Right atrium auricular region (tissue), 2 donors: Measurements from ENCODE around the gene GMDS. TPM values are rescaled to one million over a fixed set of nuclear protein-coding genes. Genes with fewer than 3 reads are reported as not detected.

ENCODE experiments used
- DNase-seq: peaks from one replicate; pipeline ENCODE4 v3.0.0-alpha.2; 2019; ENCODE audit warnings: low spot score
- H3K27ac ChIP-seq, 2 donors: fragments of 200-600 bp; sonication (generic); 1 replicate in 1 of 2; 2 replicates in 1 of 2; pipeline ENCODE4 v1.5.1; 2016 to 2019
- H3K27me3 ChIP-seq, 2 donors: fragments of 200-600 bp; sonication (generic); one replicate each; pipeline versions ENCODE4 v1.5.1 to v1.6.0; 2017 to 2019
- H3K36me3 ChIP-seq: fragments of 200-600 bp; sonication (generic); one replicate; pipeline ENCODE4 v1.5.1; 2016
- H3K4me1 ChIP-seq, 2 donors: fragments of 200-600 bp; sonication (generic); one replicate each; pipeline versions ENCODE4 v1.5.1 to v1.6.0; 2017 to 2019
- H3K4me3 ChIP-seq, 2 donors: fragments of 200-600 bp; sonication (generic); 1 replicate in 1 of 2; 2 replicates in 1 of 2; pipeline ENCODE4 v1.5.1; 2017 to 2019; ENCODE audit warnings: mild to moderate bottlenecking in 1 of 2, moderate library complexity in 1 of 2
- H3K9me3 ChIP-seq, 2 donors: fragments of 200-600 bp; sonication (generic); one replicate each; pipeline ENCODE4 v1.5.1; 2019
- total RNA-seq, 2 donors: library from RNA; depleted of rRNA; stranded (reverse); fragments of >200 nt; gene quantifications; one replicate each; pipeline ENCODE4 v1.1.0, GENCODE V29; 2016
- TF ChIP-seq, protein P1 (sequence below), 2 donors: fragments of 200-600 bp; sonication (generic); IDR thresholded peaks; one replicate each; pipeline ENCODE4 v1.5.1; 2019; ENCODE audit warnings: antibody characterized with exemption in 2 of 2

Gene GMDS
- total RNA-seq, 2 donors from 2014 or later: 11.1 to 11.8 TPM

DNA sequence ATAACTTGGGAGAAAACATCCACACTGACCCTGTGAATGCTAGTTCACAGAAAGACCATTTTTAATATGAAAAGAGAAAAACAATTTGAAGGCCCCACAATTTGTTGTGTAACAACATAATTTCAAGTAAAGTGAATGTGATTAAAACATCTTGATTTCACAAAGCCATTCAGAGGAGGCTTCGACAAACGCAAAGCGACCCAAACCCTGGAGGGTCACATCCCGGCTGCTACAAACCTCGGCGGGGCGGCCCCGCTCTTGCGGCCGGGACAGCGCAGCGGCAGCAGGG, 621.7 kb downstream of the GMDS start:
- H3K27me3 ChIP-seq: peaks cover 0 to 22% of the 10 kb centered on the region in 2 donors
- TF ChIP-seq, protein P1, sequence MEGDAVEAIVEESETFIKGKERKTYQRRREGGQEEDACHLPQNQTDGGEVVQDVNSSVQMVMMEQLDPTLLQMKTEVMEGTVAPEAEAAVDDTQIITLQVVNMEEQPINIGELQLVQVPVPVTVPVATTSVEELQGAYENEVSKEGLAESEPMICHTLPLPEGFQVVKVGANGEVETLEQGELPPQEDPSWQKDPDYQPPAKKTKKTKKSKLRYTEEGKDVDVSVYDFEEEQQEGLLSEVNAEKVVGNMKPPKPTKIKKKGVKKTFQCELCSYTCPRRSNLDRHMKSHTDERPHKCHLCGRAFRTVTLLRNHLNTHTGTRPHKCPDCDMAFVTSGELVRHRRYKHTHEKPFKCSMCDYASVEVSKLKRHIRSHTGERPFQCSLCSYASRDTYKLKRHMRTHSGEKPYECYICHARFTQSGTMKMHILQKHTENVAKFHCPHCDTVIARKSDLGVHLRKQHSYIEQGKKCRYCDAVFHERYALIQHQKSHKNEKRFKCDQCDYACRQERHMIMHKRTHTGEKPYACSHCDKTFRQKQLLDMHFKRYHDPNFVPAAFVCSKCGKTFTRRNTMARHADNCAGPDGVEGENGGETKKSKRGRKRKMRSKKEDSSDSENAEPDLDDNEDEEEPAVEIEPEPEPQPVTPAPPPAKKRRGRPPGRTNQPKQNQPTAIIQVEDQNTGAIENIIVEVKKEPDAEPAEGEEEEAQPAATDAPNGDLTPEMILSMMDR (IDR thresholded peaks at IDR 0.05): no peak

DNA sequence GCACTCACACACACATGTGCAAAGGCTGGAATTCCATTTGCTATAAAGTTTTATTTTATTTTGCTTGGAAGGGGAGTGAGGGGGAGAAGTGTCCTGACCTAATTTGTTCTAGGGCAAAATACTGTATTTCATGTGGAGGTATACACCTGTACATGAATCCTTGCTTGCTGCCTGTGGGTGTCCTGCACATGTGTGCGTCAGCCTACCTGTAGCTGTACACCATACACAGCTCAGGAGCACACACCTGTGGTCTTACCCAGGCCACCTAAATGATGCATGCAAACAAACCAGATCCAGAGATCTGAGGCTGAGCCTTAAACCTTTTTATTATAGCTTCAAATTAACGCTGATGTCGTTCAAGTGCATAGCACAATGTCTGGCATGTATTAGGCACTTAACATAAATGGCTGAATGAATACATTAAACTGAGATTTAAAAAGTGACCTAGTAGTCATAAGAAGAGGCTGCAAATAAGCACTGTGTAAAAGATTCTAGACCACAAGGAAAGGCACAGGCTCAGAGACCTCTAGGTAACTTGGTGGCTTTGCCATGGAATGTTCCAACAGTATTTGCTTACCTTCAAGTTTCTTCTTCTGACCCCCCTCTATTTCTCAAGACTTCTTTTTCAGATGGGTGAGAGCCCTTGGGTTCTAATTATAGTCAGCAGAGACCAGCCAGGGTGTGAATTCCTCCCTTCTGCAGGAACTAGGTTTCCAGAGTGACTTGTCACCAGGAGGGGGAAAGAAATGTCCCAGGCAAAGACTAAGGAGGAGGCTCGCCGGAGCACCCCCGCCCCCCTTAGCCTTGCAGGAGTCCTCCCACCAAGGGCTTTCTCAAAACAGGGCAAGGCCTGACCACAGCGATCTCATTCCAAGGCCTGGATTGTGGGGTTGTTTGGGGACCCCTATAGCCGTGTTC, 622.3 kb downstream of the GMDS start:
- peak overlapping the region; percentile 75 to 79 for H3K27ac ChIP-seq
- TF ChIP-seq, protein P1 (IDR thresholded peaks at IDR 0.05): no peak
- H3K4me1 ChIP-seq: peaks cover 0 to 33% of the 10 kb centered on the region in 2 donors
- no peak overlapping the region for H3K4me3 ChIP-seq
- no peak for DNase-seq
- peaks cover 0 to 22% of the 10 kb centered on the region in 2 donors for H3K27me3 ChIP-seq
- H3K36me3 ChIP-seq: no peaks in the 10 kb centered on the region
- H3K9me3 ChIP-seq: no peaks in the 10 kb centered on the region

More for the DNA sequence above, 621.7 kb downstream of the GMDS start:
- peak overlapping the region; percentile 45 to 63 for H3K4me3 ChIP-seq
- H3K4me1 ChIP-seq: peaks cover 0 to 33% of the 10 kb centered on the region in 2 donors
- H3K27ac ChIP-seq: peak overlapping the region; percentile 75 to 79
- no peak for DNase-seq
- H3K36me3 ChIP-seq: no peaks in the 10 kb centered on the region
- no peaks in the 10 kb centered on the region for H3K9me3 ChIP-seq

DNA sequence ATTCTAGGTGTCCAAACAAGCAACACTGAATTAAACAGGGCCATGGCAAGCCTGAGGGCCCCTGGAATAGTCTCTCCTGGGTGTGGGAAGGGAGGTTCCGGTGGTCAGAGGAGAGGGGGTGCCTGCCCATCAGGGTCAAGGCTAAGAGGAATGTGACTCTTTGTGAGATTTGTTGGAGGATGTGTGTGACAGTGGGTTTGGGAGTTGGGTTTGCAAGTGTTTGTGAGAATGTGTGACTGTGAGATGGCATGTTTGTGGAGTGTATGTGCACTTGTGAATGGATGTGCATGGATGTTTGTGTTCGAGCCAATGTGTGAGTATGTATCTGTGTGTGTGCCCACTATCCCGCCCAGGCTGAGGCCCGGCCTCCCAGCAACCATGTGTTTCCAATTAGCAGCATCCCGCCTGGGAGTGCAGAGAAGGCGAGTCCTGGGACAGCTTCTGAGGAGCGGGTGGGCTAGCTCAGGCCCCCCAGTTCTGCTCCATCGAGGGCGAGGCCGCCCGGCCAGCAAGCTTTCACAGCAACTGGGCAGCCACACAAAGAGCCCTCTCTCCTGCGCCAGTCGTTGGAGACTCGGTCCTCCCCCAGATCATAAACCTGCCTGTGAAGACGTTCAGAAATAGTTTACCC, 623.1 kb downstream of the GMDS start:
- DNase-seq: no peak
- peaks cover 0 to 33% of the 10 kb centered on the region in 2 donors for H3K4me1 ChIP-seq
- H3K9me3 ChIP-seq: no peaks in the 10 kb centered on the region
- H3K36me3 ChIP-seq: no peaks in the 10 kb centered on the region
- no peak overlapping the region for H3K4me3 ChIP-seq
- H3K27me3 ChIP-seq: peaks cover 0 to 22% of the 10 kb centered on the region in 2 donors
- TF ChIP-seq, protein P1 (IDR thresholded peaks at IDR 0.05): no peak
- H3K27ac ChIP-seq: peak overlapping the region in 1 of 2 donors; percentile 7

DNA sequence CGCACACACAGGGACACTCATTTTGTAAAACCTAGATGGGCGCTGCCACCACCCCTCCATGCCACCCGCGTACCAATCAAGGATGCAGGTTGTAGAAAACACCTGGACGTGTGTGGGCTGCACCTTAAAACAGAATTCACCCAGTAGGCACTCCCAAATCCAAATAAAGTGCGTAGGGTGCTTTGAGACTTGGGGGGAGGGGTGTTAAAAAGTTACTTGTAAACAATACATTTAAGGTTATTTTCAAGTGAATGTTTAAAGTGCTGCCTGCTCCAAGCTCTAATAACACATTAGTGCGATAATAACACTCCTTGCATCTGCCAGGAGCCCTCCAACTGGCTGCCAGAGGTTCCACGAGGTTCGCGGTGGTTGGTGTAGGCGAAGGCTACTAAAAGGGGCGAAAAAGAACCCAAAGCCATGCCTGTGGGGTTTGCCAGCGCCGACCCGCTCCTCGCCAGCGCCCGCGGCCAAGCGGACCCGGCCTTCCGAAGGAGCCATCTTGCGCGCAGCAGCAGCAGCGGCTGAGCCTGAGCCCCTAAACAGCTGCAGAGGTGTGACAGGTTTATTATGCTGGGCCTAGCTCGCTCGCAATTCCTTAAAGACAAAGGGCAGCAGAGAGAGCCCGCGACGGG, 624.2 kb downstream of the GMDS start:
- no peak for DNase-seq
- no peak overlapping the region for H3K4me3 ChIP-seq
- TF ChIP-seq, protein P1 (IDR thresholded peaks at IDR 0.05): no peak
- peaks cover 0 to 33% of the 10 kb centered on the region in 2 donors for H3K4me1 ChIP-seq
- H3K36me3 ChIP-seq: no peaks in the 10 kb centered on the region
- no peaks in the 10 kb centered on the region for H3K9me3 ChIP-seq
- peaks cover 0 to 22% of the 10 kb centered on the region in 2 donors for H3K27me3 ChIP-seq
- H3K27ac ChIP-seq: no peak overlapping the region

DNA sequence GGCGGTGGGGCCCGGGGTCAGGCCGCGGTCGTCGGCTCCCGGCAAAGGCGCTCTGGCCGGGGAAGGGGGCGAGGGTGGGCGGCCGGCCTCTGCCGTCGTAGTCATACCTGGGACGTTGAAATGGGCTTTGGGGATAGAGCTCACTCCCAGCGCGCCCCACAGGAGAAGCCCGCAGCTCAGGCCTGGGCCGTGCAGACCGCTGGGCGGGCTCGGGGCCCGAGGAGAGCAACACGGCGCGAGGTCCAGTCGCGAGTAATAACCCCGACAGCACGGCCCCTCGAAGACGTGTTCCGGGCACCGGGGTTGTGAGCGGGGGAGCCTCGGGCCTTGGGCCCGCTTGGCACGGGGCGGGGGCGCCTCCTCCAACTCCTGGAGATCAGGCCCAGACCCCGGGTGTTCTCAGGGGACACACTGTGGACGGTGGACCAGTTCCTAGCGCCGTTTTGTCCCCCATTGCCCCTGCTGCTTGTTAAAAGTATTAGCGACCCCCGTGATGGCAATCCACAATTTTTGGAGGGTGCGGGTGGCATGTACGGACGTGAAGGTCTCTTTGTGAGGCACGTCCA, 624.8 kb downstream of the GMDS start:
- H3K4me1 ChIP-seq: peaks cover 0 to 28% of the 10 kb centered on the region in 2 donors
- no peaks in the 10 kb centered on the region for H3K36me3 ChIP-seq
- TF ChIP-seq, protein P1 (IDR thresholded peaks at IDR 0.05): no peak
- no peak overlapping the region for H3K4me3 ChIP-seq
- H3K27me3 ChIP-seq: peaks cover 0 to 22% of the 10 kb centered on the region in 2 donors
- H3K27ac ChIP-seq: no peak overlapping the region
- no peaks in the 10 kb centered on the region for H3K9me3 ChIP-seq
- DNase-seq: no peak
